CD4-positive, alpha-beta T cell treated with Interleukin-2 at 100 ng/mL for 4 hours (primary cell): ENCODE results near the gene MYO1F.

ENCODE experiments used
- DNase-seq: peaks from one replicate; pipeline ENCODE4 v3.0.0-alpha.2; 2020; ENCODE audit warnings: low spot score

The MYO1F gene

DNA sequence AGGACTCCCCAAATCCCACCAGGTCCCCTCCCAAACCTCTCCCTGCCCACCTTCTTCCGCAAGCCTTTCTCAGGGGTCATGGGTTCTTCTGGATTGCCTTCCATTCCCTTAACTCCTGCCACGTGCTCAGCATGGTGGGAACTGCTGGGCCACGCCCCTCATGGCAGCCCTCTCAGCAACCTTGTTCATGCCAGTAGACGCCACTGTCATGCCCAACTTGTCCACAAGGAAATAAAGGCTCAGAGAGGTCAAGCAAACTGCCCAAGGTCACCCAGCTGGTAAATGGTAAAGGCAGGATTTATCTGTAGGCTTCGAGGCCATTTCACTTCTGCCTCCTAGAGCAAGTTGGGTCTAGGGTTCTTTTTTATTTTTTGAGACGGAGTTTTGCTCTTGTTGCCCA lies 85.7 kb downstream of the MYO1F start:
- no peak for DNase-seq

DNA sequence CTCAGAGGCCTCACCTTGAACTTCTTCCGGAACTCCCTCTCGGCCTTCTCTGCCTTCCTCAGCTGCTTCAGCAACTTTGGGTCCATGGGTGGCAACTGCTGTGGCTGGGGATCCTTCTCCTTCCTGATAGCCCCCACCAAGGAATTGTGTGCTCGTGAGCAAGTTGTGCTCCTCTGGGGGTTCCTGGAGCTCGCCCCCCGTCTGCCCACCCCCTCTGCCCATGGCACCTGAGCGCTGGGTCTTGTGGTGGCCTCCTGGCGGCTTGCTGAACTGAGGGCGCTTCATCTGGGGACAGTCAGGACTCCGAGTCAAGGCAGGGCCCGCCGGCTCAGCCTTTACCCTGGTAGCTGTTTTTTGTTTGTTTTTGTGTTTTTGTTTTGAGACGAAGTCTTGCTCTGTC lies 86.4 kb downstream of the MYO1F start:
- no peak for DNase-seq

DNA sequence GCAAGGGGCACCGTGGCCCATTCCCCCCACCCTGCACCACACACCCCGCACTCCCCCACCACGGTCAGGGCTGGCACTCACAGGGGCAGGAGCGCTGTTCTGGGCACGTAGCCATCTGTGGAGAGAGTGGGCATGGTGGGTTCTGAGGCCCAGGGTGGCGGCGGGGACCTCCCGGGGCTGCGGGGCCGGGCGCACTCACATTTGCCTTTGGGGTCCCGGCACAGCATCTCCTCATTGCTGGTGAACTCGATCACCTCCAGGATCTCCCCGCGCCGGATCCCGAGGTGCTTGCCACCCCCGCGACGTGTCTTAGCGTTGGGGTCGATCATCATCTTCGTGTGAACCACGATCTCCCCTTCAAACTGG lies 86.9 kb downstream of the MYO1F start:
- DNase-seq, result no peak

DNA sequence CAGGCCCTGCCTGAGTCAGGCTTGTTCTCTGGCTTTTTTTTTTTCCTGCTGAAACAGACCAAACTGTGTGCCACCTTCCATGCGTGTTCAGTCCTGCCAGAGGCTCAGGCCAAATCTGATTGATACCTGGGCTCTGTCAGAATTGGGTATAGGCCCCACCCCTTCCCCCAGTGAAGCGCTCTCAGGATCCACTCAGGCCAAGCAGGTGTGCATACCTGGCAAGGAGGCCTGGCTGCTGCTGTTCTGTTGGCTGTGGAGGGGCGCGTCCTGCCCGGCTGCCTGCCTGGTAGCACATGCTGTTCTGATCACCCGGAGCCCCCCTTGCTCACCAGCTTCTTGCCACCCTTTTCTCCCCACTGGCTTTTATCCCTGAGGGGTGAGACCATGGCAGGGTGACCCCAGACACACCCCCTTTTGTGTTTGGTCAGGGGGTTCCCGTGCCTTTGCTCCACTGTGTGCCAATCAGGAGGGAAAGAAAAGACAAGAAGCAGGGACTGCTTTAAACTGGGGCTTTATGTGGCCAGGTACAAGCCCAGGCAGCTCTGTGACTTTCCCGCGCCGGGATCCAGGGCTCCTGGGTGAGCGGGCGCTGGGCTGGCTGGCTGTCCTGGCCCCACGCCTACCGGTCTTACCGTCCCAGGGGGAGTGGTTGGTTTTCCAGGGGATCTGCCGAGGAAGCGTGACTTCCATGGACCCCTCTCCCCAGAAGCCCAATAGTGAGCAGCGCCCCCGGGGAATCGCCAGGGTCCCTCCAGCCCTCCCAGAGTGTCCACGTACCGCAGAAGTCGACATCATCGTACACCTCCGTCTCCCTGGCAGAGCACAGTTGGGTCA lies 87.5 kb downstream of the MYO1F start:
- no peak for DNase-seq

DNA sequence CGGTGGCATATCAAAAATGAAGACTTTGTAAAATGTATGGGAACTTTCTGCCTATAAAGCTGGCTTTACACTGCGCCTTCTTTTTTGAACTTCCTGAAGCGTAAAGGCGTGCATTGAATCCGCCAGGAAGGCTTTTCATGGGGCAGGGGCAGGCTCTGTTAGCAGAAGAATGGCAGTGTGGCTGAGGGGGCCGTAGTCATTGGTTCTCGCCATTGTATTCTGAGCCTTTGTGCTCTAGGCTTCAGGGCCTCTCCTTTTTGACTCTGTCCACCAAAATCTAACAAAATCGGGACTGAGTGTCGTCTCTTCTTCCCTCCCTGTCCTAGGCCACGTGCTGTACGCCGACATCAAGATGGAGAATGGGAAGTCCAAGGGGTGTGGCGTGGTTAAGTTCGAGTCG lies 88.9 kb downstream of the MYO1F start:
- DNase-seq, result no peak

DNA sequence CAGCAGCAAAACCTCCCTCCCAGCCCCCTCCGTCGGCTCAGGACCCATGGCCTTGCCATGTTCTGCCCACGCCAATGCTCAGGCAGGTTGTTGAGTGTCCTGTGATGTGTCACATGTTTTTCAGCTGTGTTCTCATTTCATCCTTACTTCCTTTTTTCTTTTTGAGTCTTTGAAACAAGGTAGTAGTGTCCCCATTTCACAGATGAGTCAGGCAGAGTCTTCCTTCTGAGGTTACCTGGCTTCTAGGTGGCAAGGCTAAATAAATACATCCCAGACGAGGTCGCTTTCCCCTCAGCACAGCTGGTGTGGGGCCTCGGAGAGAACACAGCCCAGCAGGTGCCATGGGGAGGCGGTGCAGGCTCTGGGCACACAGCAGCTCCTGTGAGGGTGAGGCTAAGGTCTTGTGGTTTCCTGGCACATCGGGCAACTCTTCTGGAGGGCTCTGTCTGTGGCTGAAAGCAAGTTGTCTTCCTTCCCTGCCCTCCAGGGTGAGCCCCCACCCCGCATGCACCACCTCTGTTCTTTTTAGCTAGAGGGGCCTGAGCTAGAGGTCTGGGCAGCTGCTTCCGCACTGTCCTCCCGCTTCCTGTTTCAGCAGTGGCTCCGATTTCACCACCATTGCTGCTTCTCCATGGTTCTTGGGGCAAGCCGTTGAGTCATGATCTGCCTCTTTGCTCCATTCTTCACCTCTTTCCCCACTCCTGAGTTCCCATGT lies 89.9 kb downstream of the MYO1F start:
- DNase-seq, result peak; percentile 70

DNA sequence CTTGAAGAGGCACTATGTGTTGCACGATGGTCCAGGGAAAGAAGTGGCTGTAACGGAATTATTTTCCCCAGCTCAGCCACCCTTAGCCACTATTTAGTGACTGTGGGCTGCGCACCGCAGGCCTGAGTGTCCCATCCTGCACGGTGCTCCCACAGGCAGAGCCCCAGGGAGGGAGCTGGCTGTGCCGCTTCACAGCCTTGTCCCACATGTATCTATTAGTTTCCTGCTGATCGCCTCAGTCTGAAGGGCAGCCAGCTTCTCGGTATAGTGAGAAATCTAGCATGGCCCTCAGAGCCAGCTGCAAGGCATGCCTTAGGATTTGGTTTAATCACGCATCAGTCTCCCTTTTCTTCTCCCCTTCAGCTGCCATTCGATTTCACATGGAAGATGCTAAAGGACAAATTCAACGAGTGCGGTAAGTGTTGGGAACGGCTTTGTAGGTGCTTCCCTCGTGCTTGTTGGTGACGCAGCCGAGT lies 90.5 kb downstream of the MYO1F start:
- no peak for DNase-seq

DNA sequence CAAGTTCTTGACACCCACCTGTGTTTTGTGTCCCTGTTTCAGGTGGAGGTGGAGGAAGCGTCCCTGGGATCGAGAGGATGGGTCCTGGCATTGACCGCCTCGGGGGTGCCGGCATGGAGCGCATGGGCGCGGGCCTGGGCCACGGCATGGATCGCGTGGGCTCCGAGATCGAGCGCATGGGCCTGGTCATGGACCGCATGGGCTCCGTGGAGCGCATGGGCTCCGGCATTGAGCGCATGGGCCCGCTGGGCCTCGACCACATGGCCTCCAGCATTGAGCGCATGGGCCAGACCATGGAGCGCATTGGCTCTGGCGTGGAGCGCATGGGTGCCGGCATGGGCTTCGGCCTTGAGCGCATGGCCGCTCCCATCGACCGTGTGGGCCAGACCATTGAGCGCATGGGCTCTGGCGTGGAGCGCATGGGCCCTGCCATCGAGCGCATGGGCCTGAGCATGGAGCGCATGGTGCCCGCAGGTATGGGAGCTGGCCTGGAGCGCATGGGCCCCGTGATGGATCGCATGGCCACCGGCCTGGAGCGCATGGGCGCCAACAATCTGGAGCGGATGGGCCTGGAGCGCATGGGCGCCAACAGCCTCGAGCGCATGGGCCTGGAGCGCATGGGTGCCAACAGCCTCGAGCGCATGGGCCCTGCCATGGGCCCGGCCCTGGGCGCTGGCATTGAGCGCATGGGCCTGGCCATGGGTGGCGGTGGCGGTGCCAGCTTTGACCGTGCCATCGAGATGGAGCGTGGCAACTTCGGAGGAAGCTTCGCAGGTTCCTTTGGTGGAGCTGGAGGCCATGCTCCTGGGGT lies 91.5 kb downstream of the MYO1F start:
- no peak for DNase-seq

DNA sequence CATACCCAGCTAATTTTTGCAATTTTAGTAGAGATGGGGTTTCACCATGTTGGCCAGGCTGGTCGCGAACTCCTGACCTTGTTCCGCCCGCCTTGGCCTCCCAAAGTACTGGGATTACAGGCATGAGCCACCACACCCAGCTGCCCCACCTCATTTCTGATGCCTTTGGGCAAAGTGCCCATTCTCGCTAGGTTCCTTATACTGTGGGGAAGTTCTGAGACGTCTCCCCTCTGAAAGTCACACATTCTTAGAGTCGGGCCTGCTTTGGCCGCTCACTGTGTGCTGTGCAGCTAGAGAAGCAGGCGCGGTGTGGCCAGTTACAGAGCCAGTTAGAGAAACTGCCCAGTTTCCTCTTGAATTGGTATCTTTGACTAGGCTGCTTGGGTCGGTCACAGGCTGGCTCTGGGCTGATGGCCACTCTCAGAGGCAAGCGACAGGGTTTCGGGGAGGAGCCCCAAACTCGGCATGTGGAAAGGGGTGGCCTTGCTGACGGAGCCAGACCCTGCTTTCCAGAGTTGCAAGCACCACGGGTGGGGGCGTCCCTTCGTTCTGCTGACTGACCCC lies 92.8 kb downstream of the MYO1F start:
- peak; percentile 12 for DNase-seq

DNA sequence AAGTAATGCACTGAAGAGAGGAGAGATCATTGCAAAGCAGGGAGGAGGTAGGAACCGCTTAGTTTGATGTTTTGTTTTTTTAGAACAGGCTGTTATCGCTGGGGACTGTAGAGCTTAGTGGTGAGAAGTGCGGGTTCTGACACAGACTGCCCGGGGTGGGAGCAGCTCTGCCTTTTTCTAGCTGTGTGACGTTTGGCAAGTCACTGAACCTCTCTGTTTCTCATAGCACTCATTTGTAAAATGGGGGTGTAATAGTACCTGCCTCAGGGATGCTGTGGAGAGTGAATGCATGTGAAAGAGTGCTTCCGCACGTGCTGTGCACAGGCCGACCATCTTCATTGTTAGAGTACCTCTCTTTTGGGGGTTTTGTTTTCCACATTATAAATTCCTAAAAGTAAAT lies 94.1 kb downstream of the MYO1F start:
- DNase-seq, result no peak

DNA sequence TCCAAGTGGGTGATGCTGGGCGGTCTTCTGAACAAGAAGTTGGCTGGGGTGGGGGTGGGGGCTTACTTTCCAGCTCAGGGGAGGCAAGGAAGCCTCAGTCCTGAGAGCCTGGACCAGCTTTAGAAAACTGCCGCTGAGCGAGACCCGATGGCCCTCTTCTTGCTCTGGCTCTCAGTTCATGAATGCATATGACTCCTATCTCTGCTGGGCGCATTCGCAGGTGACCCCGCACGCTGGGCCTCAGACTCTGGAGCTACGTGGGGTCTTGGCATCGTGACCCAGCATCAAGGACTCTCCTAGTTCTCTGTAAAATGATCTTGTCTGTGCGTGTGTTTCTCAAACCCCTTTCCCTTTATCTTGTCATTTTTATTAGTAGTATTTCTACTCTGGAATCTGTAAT lies 94.5 kb downstream of the MYO1F start:
- no peak for DNase-seq

DNA sequence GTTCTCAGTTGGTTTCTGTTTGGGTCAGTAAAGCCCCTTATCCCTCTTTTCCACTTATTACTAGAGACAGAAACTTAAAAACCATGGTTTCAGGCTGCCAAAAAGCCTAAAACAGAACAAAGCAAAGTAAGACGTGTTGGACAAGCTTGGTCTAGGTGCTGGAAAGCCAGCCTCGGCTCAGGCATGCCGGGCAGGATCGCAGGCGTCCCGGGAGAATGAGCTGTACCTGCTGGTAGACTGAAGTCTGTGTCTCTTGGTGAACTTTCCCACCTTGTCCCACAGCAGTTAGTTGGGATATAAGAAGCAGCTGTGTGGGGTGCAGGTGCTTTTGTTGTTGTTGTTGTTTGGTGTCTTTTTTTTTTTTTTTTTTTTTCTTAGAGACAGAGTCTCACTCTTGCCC lies 95.6 kb downstream of the MYO1F start:
- no peak for DNase-seq

DNA sequence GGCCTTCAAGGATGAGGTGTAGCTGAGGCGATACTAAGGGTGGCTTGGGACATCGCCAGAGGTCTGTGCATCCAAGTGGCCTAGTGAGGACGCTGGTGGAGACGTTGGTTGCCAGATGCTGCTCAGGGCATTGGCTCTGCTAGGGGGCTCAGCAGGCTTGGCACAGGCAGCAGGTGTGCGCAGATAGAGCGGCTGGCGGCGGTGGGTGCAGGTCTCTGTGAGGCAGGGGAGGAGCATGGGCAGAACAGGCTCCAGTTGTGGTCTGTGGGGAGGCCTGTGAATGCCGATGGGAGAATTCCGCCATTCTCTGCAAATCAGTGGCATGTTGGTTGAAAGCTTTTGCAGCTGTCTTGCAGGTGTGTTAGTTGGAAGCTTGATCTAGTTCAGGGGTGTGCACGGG lies 96.0 kb downstream of the MYO1F start:
- no peak for DNase-seq

DNA sequence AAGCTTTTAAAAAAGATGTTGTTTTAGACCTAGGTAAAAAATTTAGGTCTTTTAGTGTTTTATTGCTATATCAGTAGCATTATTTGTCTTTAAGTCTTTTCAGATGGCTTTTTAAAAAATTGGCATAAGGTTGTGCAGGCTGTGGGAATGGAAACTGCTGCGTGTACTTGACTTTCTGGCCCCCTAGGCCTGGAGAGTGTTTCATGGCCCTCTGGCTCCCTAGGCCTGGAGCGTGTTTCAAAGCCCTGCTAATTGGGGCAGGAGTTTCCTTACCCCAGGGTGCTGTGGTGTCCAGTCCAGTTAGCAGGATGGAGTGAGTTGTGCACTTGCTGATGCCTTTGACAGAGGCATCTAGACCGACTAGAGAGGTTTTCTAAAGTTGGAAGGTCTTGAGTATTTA lies 98.6 kb downstream of the MYO1F start:
- no peak for DNase-seq

DNA sequence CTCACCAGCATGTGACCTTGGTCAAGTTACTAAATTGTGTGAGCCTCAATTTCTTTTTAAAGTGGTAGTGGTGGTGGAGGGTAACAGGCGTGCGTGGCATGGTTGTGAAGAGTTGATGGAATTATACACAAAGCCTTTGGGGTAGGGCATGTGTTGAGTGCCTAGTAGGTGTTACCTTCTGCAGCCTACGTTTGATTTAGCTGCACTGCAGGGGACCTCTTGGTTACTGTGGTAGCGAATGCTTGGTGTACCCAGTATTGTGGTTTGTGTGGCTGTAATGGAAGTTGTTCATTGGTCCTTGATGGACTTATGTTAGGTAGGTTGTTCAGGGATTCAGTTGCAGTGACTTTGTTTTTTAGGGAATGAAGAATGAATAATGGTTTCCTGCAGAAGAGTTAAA lies 99.4 kb downstream of the MYO1F start:
- no peak for DNase-seq

DNA sequence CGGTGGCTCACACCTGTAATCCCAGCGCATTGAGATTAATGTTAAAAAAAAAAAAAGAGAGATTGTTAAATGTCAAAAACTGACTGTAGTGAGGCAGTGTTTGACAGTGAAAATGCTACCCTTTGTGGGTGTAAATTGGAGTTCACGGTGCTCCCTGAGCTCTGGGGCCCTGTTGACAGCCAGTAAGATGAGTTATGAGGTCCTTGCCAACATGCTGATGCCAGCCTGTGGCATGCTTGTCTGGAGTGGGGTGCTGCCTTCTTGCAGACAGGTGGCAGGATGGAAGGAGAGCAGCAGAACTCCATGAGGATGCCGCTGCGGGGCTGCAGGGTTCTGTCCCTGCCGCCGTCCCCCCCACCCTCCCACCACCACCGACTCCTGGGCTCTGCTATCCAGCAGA lies 100.7 kb downstream of the MYO1F start:
- no peak for DNase-seq

DNA sequence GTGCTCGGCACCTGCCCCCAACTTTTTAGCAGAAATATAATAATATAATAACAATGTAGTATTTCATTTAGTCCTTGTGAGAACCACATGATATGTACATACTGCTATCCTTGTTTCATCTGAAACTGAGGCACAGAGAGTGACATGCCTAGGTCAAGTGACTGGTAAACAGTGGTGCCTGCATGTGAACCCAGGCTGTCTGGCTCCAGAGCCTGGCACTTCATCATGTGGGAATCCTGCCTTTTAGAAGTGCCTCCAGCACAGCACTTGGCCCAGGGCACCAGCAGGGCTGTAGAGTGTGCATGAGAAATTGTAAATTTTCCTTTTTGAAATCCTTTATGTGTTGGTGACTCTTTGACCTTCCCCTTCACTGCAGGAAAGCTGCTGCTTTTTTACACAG lies 102.2 kb downstream of the MYO1F start:
- DNase-seq, result no peak

DNA sequence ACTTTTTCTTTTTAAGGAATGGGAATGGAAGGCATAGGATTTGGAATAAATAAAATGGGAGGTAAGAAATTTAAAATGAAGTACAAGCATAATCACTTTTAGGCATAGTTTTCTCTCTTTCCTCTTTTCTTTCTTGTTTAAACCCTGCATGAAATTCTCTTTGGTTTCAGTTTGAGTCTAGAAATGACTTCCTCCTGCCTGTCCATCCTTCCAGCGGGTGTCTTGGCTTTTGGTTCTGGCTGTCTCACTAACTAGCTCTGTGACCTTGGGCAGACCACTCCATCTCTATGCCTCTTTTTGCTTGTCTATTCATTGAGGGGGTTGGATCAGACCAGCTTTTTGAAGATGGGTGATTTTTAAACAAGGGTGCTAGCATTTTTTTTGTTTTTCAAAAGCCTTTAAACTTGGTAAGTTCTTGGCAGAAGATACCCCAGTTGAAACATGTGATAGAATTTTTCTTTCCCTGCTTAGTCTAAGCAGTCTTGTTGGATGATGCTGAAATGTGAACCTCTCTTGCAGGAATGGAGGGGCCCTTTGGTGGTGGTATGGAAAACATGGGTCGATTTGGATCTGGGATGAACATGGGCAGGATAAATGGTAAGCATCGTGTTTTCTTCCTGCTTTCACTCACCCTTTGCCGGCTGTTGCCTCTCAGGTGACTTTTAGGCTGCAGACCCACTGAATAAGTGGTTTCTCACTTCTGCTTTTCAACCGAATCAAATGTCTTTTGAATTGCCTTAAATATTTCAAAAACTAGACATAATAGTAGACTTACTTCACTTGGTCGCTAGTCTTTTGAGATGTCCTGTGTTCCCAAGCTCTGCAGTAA lies 103.4 kb downstream of the MYO1F start:
- DNase-seq, result no peak
